AG09309 (cell line): ENCODE data around the gene PRKG1.
"Not testable (repeated sequence)": the region's sequence is repeated elsewhere in the genome, so short reads cannot be mapped to it uniquely, and the experiment has no call there.

Experiments
- DNase-seq: peaks from one replicate; pipeline ENCODE4 v3.0.0-alpha.2; 2010; ENCODE audit warnings: low read depth
- H3K4me3 ChIP-seq: 2 replicates; pipeline ENCODE4 v1.5.1; 2011; ENCODE audit warnings: mild to moderate bottlenecking, low read depth, low read length, moderate library complexity; ENCODE audit not compliant: control insufficient read depth
- TF ChIP-seq, protein P1 (sequence below): IDR thresholded peaks from 2 replicates; pipeline ENCODE4 v1.5.1; 2011; ENCODE audit warnings: mild to moderate bottlenecking, low read depth, low read length, inconsistent platforms; ENCODE audit not compliant: insufficient read depth, control insufficient read depth; ENCODE audit errors: missing control alignments

The PRKG1 gene

DNA sequence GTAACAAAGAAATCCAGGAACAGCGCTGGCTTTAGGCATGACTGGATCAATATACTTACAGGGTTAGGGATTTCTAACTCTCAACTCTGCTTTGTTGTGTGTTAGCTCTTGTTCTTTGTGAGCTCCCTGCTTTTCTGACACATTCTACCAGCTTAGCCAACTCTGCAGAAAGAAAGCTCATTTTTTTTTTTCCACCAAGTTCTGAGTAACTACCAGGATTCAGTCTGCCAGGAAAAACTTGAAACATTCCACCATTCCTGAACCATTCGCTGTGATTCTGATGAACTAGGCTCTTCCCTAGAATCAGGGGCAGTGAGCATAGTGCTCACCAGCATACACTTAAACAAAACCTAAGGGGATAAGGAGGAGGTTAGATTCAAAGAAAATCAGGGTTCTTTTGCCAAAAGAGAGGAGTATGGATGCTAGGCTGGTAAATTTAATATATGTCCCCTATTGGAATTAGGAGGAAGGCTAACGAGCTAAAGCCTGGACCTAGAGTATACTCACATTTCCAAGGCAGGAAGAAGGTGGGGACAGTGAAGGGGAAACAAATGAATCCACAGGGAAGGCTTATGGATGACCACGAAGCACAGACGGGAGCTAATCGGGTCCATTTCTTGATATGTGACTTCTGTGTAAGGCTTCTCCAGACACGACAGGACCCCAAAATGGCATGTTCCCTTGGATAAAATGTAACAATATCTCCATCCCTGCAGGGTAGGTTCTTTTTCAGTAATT lies 183.4 kb downstream of the PRKG1 start:
- TF ChIP-seq, protein P1, sequence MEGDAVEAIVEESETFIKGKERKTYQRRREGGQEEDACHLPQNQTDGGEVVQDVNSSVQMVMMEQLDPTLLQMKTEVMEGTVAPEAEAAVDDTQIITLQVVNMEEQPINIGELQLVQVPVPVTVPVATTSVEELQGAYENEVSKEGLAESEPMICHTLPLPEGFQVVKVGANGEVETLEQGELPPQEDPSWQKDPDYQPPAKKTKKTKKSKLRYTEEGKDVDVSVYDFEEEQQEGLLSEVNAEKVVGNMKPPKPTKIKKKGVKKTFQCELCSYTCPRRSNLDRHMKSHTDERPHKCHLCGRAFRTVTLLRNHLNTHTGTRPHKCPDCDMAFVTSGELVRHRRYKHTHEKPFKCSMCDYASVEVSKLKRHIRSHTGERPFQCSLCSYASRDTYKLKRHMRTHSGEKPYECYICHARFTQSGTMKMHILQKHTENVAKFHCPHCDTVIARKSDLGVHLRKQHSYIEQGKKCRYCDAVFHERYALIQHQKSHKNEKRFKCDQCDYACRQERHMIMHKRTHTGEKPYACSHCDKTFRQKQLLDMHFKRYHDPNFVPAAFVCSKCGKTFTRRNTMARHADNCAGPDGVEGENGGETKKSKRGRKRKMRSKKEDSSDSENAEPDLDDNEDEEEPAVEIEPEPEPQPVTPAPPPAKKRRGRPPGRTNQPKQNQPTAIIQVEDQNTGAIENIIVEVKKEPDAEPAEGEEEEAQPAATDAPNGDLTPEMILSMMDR = no peak

DNA sequence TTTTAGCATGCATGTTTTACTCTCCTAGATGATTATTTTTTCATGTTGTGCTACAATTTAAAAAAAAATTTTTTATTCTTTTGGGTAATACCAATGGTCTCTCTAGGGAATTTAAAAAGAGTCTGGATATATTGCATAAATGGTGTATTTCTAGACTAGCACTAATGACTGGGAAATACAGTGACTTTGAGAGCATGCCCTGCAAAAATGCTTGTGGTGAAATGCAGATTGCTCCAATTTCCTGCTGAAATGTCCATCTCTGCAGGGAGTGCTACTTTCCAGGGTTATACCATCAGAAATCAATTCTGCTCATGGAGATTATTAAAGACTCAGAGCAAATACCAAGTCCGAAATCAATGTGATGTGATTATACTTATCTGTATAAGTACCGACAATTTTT lies 186.1 kb downstream of the PRKG1 start:
- TF ChIP-seq, protein P1 = no peak
- no peak overlapping the region for H3K4me3 ChIP-seq
- DNase-seq = no peak

More for the DNA sequence above, 183.4 kb downstream of the PRKG1 start:
- no peak overlapping the region for H3K4me3 ChIP-seq
- no peak for DNase-seq

DNA sequence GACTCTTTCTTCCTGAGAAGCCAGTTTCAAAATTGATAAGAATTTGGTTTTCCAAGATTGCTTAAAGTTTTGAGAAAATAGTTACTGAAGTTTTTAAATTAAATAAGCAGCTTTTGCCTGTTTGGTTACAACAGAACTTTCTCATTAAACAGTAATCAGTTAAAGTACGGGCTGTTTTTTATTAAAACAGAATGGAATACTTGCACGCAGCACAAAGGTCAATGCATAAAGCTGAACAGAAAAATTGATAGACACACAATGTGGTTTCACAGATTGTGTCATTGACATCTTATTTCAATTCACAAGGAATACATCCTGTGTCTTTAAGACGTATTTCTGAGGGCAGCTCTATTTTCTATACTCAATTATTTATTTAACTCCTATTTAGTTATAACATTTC lies 192.2 kb downstream of the PRKG1 start:
- no peak overlapping the region for H3K4me3 ChIP-seq
- TF ChIP-seq, protein P1 = no peak
- no peak for DNase-seq

DNA sequence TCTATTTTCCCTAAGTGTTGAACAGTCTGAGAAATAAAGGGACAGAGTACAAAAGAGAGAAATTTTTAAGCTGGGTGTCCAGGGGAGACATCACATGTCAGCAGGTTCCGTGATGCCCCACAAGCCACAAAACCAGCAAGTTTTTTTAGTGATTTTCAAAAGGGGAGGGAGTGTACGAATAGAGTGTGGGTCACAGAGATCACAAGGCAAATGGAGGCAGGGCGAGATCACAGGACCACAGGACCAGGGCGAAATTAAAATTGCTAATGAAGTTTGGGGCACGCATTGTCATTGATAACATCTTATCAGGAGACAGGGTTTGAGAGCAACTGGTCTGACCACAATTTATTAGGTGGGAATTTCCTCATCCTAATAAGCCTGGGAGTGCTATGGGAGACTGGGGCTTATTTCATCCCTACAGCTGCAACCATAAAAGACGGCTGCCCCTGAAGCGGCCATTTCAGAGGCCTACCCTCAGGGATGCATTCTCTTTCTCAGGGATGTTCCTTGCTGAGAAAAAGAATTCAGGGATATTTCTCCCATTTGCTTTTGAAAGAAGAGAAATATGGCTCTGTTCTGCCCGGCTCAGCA lies 193.8 kb downstream of the PRKG1 start:
- not testable (repeated sequence) for H3K4me3 ChIP-seq, DNase-seq

DNA sequence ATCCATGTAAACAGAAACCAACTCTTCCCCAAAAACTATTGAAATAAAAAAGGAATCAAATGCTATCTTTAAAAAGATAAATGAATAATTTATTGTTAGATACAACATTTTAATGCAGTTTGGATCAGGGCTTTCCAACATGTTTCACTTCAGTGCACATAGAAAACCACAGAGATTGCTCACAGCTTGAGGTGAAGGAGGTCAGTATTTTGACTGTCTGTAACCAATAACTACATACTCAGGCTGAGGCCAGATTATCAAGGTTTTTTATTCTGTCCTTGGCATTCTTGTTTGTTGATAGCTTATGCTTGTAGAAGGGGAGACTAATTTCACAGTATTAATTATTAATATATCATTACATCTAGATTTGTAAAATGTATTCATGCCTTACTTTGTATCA lies 195.5 kb downstream of the PRKG1 start:
- H3K4me3 ChIP-seq = no peak overlapping the region
- no peak for DNase-seq

DNA sequence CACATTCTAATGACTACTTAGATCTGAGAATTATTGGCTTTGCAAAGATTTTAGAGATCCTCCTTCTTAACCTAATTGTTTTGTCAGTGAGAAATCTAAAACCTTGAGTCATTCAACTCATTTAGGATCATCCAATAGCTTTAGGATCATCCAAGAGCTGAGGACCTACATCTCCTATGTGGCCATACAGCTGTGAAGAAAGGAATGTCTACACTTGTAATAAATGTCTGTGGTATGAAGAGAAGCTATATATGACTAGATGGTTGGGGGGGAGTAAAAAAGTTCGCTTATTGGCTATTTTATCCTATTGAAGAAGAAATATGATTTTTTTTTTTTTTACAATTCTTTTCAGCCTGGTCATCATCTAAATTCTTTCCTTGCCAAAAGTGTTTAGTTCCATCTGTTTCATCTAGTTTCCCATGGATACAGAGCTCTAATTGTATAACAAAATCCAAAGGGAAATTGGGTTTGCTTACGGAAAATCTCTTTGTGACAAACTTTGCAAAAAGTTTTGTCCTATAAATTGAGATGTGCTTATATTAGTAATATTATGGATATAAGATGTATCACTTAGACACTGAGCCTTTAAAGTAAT lies 196.7 kb downstream of the PRKG1 start:
- no peak overlapping the region for H3K4me3 ChIP-seq
- TF ChIP-seq, protein P1 = no peak
- DNase-seq = no peak

More for the DNA sequence above, 195.5 kb downstream of the PRKG1 start:
- TF ChIP-seq, protein P1 = no peak

GRCh38 chr10:51272099-51272498 lies 197.8 kb downstream of the PRKG1 start:
- H3K4me3 ChIP-seq, DNase-seq: not testable (repeated sequence)

- peak; percentile 49 for DNase-seq
- H3K4me3 ChIP-seq = no peak overlapping the region
- TF ChIP-seq, protein P1 = no peak
These were observed 198.3 kb downstream of the PRKG1 start for GRCh38 chr10:51272555-51272954.
